SK-N-SH (cell line): Measurements from ENCODE around the gene PRKG1. TPM values are rescaled to one million over a fixed set of nuclear protein-coding genes. Genes with fewer than 3 reads are reported as not detected.

ENCODE experiments used
- CTCF ChIA-PET: fragments of 300-600, 350-600 bp; formaldehyde crosslinking; extraction: SDS; loops from one replicate; lab custom pipeline; 2021; lab: Yijun Ruan, JAX
- POLR2A ChIA-PET: fragments of 350-600 bp; sonication (Branson Sonifier 250); formaldehyde crosslinking; extraction: SDS; loops from one replicate; lab custom pipeline; 2020; ENCODE audit warnings: antibody characterized with exemption, inconsistent platforms; lab: Yijun Ruan, JAX
- DNase-seq: peaks from one replicate; pipeline ENCODE4 v3.0.0; 2012
- H2AFZ ChIP-seq: fragments of 200-600 bp; sonication (generic); 2 replicates; pipeline ENCODE4 v1.8.1; 2016; ENCODE audit warnings: antibody characterized with exemption, mild to moderate bottlenecking, low read depth
- H3F3A ChIP-seq: fragments of 200-600 bp; sonication (generic); replicated peaks from 2 replicates; pipeline ENCODE3; 2016; ENCODE audit warnings: antibody characterized with exemption, mild to moderate bottlenecking; ENCODE audit not compliant: insufficient read depth
- H3K27ac ChIP-seq, 2 experiments: fragments of 200-500 bp in 1 of 2; fragments of 200-600 bp in 1 of 2; sonication (Bioruptor generic) in 1 of 2; sonication (generic), shearing (Covaris generic) in 1 of 2; 2 replicates each; pipeline versions ENCODE4 v1.5.1 to v1.6.1; 2014 to 2016; ENCODE audit warnings: low read depth in 2 of 2, inconsistent platforms in 1 of 2, low read length in 1 of 2, mild to moderate bottlenecking in 1 of 2, mixed read lengths in 1 of 2
- H3K27me3 ChIP-seq: fragments of 200-600 bp; sonication (generic), shearing (Covaris generic); 2 replicates; pipeline ENCODE4 v1.6.1; 2016; ENCODE audit warnings: mixed run types; ENCODE audit not compliant: insufficient read depth
- H3K36me3 ChIP-seq, 2 experiments: fragments of 200-500 bp in 1 of 2; fragments of 200-600 bp in 1 of 2; sonication (Bioruptor generic) in 1 of 2; sonication (generic) in 1 of 2; replicated peaks in 1 of 2; 2 replicates each; pipeline versions ENCODE3 to v1.5.1; 2014 to 2016; ENCODE audit warnings: low read length in 1 of 2, mild to moderate bottlenecking in 1 of 2; ENCODE audit not compliant: insufficient read depth in 2 of 2, control insufficient read depth in 1 of 2
- H3K4me1 ChIP-seq, 2 experiments: fragments of 200-500 bp in 1 of 2; fragments of 200-600 bp in 1 of 2; sonication (Bioruptor generic) in 1 of 2; sonication (generic), shearing (Covaris generic) in 1 of 2; 2 replicates each; pipeline versions ENCODE4 v1.5.1 to v1.6.1; 2014 to 2016; ENCODE audit warnings: low read depth in 1 of 2, low read length in 1 of 2, mixed run types in 1 of 2; ENCODE audit not compliant: insufficient read depth in 2 of 2, control insufficient read depth in 1 of 2
- H3K4me2 ChIP-seq: fragments of 200-600 bp; sonication (generic), shearing (Covaris generic); 2 replicates; pipeline ENCODE4 v1.6.1; 2017; ENCODE audit warnings: mixed run types
- H3K4me3 ChIP-seq, 2 experiments: fragments of 200-500 bp in 1 of 2; fragments of 200-600 bp in 1 of 2; sonication (Bioruptor generic) in 1 of 2; sonication (generic), shearing (Covaris generic) in 1 of 2; 2 replicates each; pipeline versions ENCODE4 v1.5.1 to v1.8.1; 2014 to 2016; ENCODE audit warnings: low read depth in 2 of 2, inconsistent platforms in 1 of 2, low read length in 1 of 2, mild to moderate bottlenecking in 1 of 2, mixed read lengths in 1 of 2, moderate library complexity in 1 of 2
- H3K79me2 ChIP-seq: fragments of 200-600 bp; sonication (generic); 2 replicates; pipeline ENCODE4 v1.8.1; 2017; ENCODE audit warnings: mild to moderate bottlenecking; ENCODE audit not compliant: insufficient read depth
- H3K9ac ChIP-seq: fragments of 200-600 bp; sonication (generic); 2 replicates; pipeline ENCODE4 v1.6.1; 2017; ENCODE audit warnings: mixed run types
- H3K9me2 ChIP-seq: fragments of 200-600 bp; sonication (generic); 2 replicates; pipeline ENCODE4 v1.6.1; 2017; ENCODE audit warnings: mixed run types
- H3K9me3 ChIP-seq: fragments of 200-600 bp; sonication (generic); 2 replicates; pipeline ENCODE4 v1.6.1; 2017; ENCODE audit warnings: mixed run types, mild to moderate bottlenecking, moderate library complexity
- H4K20me1 ChIP-seq: fragments of 200-600 bp; sonication (generic); 2 replicates; pipeline ENCODE4 v1.6.1; 2017; ENCODE audit warnings: mild to moderate bottlenecking, mixed run types; ENCODE audit not compliant: insufficient read depth
- CHD2 ChIP-seq: fragments of 150-350 bp; IDR thresholded peaks from 2 replicates; pipeline ENCODE4 v1.6.1; 2018; ENCODE audit warnings: low read length; ENCODE audit not compliant: partially characterized antibody
- FOSL2 ChIP-seq: IDR thresholded peaks from 2 replicates; pipeline ENCODE4 v1.4.0; 2012; ENCODE audit warnings: low read depth, mild to moderate bottlenecking, moderate library complexity, borderline replicate concordance
- FOXJ3 ChIP-seq: sonication (generic); formaldehyde crosslinking; IDR thresholded peaks from 2 replicates; pipeline ENCODE4 v1.5.1; 2020; ENCODE audit warnings: mild to moderate bottlenecking, missing genetic modification reagents
- FOXM1 ChIP-seq: IDR thresholded peaks from 2 replicates; pipeline ENCODE4 v1.4.0; 2012; ENCODE audit warnings: low read depth, mild to moderate bottlenecking
- GABPA ChIP-seq: IDR thresholded peaks from 2 replicates; pipeline ENCODE4 v1.4.0; 2012; ENCODE audit warnings: low read depth, mild to moderate bottlenecking
- NRF1 ChIP-seq: IDR thresholded peaks from 2 replicates; pipeline ENCODE4 v1.6.1; 2012; ENCODE audit warnings: low read depth, mild to moderate bottlenecking, low read length
- POLR2AphosphoS5 ChIP-seq: IDR thresholded peaks from 2 replicates; pipeline ENCODE4 v1.6.1; 2012; ENCODE audit warnings: low read depth, low read length
- RFX5 ChIP-seq: IDR thresholded peaks from 2 replicates; pipeline ENCODE4 v1.6.1; 2012; ENCODE audit warnings: mild to moderate bottlenecking, improper control_type of control experiment, low read length
- SIN3A ChIP-seq: IDR thresholded peaks from 2 replicates; pipeline ENCODE4 v1.6.1; 2012; ENCODE audit warnings: low read depth, mild to moderate bottlenecking, low read length, moderate library complexity, borderline replicate concordance
- SMC3 ChIP-seq: IDR thresholded peaks from 2 replicates; pipeline ENCODE4 v1.6.1; 2012; ENCODE audit warnings: low read depth, low read length, improper control_type of control experiment
- TEAD4 ChIP-seq: IDR thresholded peaks from 2 replicates; pipeline ENCODE4 v1.4.0; 2012; ENCODE audit warnings: mild to moderate bottlenecking, borderline replicate concordance; ENCODE audit not compliant: insufficient read depth
- YY1 ChIP-seq: IDR thresholded peaks from 2 replicates; pipeline ENCODE4 v1.4.0; 2012; ENCODE audit warnings: low read depth, mild to moderate bottlenecking
- WGBS: methylation state at CpG from one replicate; pipeline ENCODE4 v1.1.6; 2017; ENCODE audit warnings: low lambda C conversion rate; 5-methylcytosine and 5-hydroxymethylcytosine counted together
- polyA plus RNA-seq, 3 experiments: library from polyadenylated mRNA; depleted of rRNA; stranded (reverse); fragments of >200 nt; gene quantifications; 2 replicates each; pipeline ENCODE4 v1.2.3, GENCODE V29; 2012
- TF ChIP-seq, protein P1 (sequence below): IDR thresholded peaks from 2 replicates; pipeline ENCODE4 v1.6.1; 2012; ENCODE audit warnings: mild to moderate bottlenecking, low read depth, low read length, moderate library complexity
- TF ChIP-seq, protein P2 (sequence below): IDR thresholded peaks from 2 replicates; pipeline ENCODE4 v1.4.0; 2012; ENCODE audit warnings: low read depth
- TF ChIP-seq, protein P3 (sequence below): fragments of 150-350 bp; IDR thresholded peaks from 2 replicates; pipeline ENCODE4 v1.6.1; 2016; ENCODE audit warnings: mild to moderate bottlenecking, low read depth, low read length

The PRKG1 gene
- polyA plus RNA-seq, 1 of the 3 experiments (the other 2 are of a cell fraction), result 4.1 TPM

DNA sequence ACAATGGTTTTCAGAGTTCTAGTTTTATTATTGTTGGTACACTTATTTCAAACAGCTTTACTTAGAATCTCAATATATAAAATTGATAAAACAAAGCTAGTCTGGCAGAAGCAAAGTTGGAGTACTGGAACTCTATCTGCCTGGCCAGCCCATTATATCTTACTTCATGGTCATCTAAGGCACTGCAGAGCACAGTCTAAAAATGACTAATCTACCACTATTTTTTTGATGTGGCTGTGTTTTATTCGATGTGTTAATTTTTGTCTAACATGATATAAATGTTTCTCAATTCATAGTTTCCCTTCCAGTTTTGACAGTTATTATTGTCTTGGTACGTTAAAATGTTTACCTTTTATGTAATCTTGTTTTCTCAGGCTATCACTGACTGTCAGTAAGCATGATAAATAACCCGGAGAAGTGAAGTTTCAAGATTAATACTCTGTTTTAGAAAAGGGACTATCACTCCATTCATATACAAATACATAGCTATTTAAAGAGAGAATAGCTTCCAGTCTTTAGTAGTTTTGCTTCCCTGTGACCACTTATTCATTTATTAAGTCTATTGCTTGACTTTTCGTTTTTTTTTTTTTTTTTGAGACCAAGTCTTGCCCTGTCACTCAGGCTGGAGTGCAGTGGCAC is 685.7 kb downstream of the PRKG1 start:
- H3F3A ChIP-seq, result no peaks in the 10 kb centered on the region
- no peak overlapping the region for H3K4me3 ChIP-seq
- DNase-seq, result no peak
- H3K9me3 ChIP-seq, result no peaks in the 10 kb centered on the region
- ChIA-PET POLR2A (no interaction called here), CTCF (no interaction called here)
- H3K9ac ChIP-seq, result no peak overlapping the region
- no peaks in the 10 kb centered on the region for H3K79me2 ChIP-seq
- no peak overlapping the region for H3K27ac ChIP-seq
- H3K9me2 ChIP-seq, result no peaks in the 10 kb centered on the region
- 59% methylated on average over 4 of the region's 4 CpGs for WGBS
- H2AFZ ChIP-seq, result no peak overlapping the region
- H4K20me1 ChIP-seq, result no peaks in the 10 kb centered on the region
- H3K27me3 ChIP-seq, result no peaks in the 10 kb centered on the region
- H3K4me2 ChIP-seq, result no peak overlapping the region
- no peaks in the 10 kb centered on the region for H3K36me3 ChIP-seq
- no peaks in the 10 kb centered on the region; a peak in 2 of 4 replicates for H3K4me1 ChIP-seq
- TF ChIP-seq NRF1 (no peak), GABPA (no peak), RFX5 (no peak), CHD2 (no peak), SIN3A (no peak), FOXJ3 (CRISPR knock-in tag) (no peak), YY1 (no peak), TEAD4 (no peak), POLR2AphosphoS5 (no peak), SMC3 (no peak), FOSL2 (no peak), FOXM1 (no peak)
- TF ChIP-seq, protein P1, sequence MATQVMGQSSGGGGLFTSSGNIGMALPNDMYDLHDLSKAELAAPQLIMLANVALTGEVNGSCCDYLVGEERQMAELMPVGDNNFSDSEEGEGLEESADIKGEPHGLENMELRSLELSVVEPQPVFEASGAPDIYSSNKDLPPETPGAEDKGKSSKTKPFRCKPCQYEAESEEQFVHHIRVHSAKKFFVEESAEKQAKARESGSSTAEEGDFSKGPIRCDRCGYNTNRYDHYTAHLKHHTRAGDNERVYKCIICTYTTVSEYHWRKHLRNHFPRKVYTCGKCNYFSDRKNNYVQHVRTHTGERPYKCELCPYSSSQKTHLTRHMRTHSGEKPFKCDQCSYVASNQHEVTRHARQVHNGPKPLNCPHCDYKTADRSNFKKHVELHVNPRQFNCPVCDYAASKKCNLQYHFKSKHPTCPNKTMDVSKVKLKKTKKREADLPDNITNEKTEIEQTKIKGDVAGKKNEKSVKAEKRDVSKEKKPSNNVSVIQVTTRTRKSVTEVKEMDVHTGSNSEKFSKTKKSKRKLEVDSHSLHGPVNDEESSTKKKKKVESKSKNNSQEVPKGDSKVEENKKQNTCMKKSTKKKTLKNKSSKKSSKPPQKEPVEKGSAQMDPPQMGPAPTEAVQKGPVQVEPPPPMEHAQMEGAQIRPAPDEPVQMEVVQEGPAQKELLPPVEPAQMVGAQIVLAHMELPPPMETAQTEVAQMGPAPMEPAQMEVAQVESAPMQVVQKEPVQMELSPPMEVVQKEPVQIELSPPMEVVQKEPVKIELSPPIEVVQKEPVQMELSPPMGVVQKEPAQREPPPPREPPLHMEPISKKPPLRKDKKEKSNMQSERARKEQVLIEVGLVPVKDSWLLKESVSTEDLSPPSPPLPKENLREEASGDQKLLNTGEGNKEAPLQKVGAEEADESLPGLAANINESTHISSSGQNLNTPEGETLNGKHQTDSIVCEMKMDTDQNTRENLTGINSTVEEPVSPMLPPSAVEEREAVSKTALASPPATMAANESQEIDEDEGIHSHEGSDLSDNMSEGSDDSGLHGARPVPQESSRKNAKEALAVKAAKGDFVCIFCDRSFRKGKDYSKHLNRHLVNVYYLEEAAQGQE, result no peak
- TF ChIP-seq, protein P2, sequence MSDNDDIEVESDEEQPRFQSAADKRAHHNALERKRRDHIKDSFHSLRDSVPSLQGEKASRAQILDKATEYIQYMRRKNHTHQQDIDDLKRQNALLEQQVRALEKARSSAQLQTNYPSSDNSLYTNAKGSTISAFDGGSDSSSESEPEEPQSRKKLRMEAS, result no peak
- TF ChIP-seq, protein P3, sequence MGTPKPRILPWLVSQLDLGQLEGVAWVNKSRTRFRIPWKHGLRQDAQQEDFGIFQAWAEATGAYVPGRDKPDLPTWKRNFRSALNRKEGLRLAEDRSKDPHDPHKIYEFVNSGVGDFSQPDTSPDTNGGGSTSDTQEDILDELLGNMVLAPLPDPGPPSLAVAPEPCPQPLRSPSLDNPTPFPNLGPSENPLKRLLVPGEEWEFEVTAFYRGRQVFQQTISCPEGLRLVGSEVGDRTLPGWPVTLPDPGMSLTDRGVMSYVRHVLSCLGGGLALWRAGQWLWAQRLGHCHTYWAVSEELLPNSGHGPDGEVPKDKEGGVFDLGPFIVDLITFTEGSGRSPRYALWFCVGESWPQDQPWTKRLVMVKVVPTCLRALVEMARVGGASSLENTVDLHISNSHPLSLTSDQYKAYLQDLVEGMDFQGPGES, result no peak
